Upper lobe of left lung (tissue), 4 donors: Measurements from ENCODE around the gene ANKRD11.

Source experiments
- EP300 ChIP-seq, 4 donors: sonication (generic); formaldehyde crosslinking; IDR thresholded peaks; one replicate each; pipeline ENCODE4 v1.5.1; 2017; ENCODE audit warnings: antibody characterized with exemption in 4 of 4, control low read depth in 2 of 4
- POLR2A ChIP-seq, 4 donors: fragments of 450-650 bp; IDR thresholded peaks; one replicate each; pipeline ENCODE4 v1.5.1; 2016 to 2017; ENCODE audit warnings: antibody characterized with exemption in 4 of 4, mild to moderate bottlenecking in 2 of 4
- POLR2AphosphoS5 ChIP-seq, 2 donors: sonication (generic); formaldehyde crosslinking; IDR thresholded peaks; one replicate each; pipeline ENCODE4 v1.5.1; 2017; ENCODE audit warnings: antibody characterized with exemption in 2 of 2
- TF ChIP-seq, protein P1 (sequence below), 6 experiments: fragments of 450-650 bp in 4 of 6; fragments of 200-600 bp in 2 of 6; sonication (generic) in 2 of 6; IDR thresholded peaks; one replicate each; pipeline ENCODE4 v1.5.1; 2016 to 2019; ENCODE audit warnings: antibody characterized with exemption in 6 of 6

DNA sequence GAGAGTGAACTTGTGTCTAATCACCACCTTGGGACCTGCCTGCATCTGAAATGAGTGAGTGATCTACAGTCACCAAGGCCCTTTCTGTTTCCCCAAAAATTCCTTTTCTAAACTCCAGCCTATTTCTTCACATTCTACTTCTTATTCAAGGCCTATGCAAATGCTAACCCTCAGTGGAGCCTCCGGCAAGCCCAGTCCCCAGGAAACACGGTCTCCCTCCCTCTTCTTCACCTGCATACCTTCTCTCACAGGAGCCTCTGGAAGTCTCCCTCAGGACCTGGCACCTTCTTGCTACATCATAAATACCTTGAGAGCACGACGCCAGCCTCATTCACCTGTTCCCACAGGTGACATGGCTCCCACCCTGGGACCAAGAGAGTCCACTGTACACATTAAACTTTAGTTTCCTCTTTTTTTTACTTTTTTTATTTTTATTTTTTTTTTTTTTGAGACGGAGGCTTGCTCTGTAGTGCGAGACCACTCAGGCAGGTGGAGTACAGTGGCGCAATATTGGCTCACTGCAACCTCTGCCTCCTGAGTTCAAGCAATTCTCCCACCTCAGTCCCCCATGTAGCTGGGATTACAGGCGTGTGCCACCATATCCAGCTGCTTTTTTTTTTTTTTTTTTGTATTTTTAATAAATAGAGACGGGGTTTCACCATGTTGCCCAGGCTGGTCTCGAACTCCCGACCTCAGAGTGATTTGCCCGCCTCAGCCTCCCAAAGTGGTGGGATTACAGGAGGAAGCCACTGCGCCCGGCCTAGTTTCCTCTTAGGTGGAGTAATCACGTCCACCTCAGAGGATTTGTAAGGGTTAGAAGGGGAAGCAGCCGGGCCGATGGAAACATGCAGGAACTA, 97.3 kb downstream of the ANKRD11 start:
- TF ChIP-seq POLR2A (IDR thresholded peaks at IDR 0.05) (no peak), POLR2AphosphoS5 (IDR thresholded peaks at IDR 0.05) (no peak), EP300 (IDR thresholded peaks at IDR 0.05) (no peak)
- TF ChIP-seq, protein P1, sequence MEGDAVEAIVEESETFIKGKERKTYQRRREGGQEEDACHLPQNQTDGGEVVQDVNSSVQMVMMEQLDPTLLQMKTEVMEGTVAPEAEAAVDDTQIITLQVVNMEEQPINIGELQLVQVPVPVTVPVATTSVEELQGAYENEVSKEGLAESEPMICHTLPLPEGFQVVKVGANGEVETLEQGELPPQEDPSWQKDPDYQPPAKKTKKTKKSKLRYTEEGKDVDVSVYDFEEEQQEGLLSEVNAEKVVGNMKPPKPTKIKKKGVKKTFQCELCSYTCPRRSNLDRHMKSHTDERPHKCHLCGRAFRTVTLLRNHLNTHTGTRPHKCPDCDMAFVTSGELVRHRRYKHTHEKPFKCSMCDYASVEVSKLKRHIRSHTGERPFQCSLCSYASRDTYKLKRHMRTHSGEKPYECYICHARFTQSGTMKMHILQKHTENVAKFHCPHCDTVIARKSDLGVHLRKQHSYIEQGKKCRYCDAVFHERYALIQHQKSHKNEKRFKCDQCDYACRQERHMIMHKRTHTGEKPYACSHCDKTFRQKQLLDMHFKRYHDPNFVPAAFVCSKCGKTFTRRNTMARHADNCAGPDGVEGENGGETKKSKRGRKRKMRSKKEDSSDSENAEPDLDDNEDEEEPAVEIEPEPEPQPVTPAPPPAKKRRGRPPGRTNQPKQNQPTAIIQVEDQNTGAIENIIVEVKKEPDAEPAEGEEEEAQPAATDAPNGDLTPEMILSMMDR (IDR thresholded peaks at IDR 0.05) = no peak
